AG04449 (cell line): ENCODE measurements around the gene ARMS2.

Source experiments
- CTCF ChIA-PET: fragments of 350-600 bp; formaldehyde crosslinking; extraction: SDS; loops from one replicate; lab custom pipeline; 2021; ENCODE audit warnings: antibody characterized with exemption; lab: Yijun Ruan, JAX
- POLR2A ChIA-PET: fragments of 400-600, 350-600 bp; formaldehyde crosslinking; extraction: SDS; loops from one replicate; lab custom pipeline; 2020; ENCODE audit warnings: antibody characterized with exemption, inconsistent platforms; lab: Yijun Ruan, JAX
- DNase-seq: peaks from one replicate; pipeline ENCODE4 v3.0.0-alpha.2; 2010; ENCODE audit warnings: low read depth, low spot score
- H3K4me3 ChIP-seq: 2 replicates; pipeline ENCODE4 v1.5.1; 2011; ENCODE audit warnings: low read depth, mild to moderate bottlenecking, control low read depth, low read length
- TF ChIP-seq, protein P1 (sequence below): IDR thresholded peaks from one replicate; pipeline ENCODE4 v1.5.1; 2011; ENCODE audit warnings: mild to moderate bottlenecking, moderate library complexity, low read length, control low read depth, inconsistent platforms; ENCODE audit not compliant: insufficient read depth; ENCODE audit errors: missing control alignments

ARMS2 gene

DNA sequence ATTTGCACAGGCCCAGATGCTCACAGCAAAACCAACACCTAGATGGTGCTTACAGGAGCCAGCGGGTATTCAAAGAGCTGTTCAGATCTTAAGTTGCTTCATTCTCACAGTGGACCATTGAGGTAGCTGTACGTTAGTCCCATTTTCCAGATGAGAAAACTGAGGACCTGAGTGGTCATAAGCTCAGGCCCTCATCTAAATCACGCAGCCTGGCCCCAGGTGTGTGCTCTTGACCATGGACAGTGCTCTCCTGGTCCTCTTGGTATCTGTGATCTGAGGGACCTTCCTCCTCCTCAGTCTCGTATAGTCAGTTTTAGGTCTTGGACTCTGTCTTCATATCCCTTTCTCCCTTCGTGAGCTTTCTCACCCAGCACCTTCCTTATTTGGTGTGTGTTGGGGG lies 50.6 kb downstream of the ARMS2 start:
- POLR2A ChIA-PET: interaction anchor here (0.6 to 3.2 kb wide), 4 partner anchors 9 to 36 kb away, joined by 3 to 22 read pairs (median 4); no protein-coding TSS in a partner anchor

DNA sequence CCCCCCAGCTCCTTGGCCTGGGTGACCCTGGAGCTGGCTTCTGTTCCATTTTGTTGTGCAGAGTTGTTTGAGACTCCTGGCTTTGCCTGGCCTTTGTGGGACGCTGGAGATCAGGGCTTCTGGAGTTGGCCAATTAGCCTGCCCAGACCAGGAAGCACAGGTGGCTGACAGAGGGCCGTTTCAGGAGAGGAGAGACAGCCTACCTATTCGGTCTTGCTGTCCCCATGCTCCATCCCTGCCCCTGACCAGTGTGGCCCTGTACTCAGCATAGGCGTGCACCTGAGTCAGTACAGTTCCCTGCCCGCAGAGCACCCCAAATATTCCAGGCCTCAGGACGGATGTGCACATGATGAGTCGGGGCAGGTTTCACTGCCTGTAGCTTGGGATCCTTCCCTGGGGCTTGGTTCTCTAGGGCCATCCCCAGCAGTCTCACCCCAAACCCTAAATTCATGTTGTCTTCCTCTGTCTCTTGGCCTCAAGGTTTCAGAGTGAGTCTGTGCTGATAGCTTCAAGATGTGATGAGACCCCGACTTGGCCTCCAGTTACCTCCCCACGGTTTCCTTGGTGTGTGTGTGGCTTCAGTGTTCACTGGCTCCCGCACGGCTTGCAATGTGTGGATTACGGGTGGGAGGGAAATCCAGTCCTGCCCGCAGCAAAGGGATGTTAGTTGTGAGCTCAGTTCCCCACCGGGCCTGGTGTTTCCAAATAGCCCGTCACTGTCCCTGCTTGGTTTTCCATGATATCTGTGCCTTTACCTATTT lies 51.6 kb downstream of the ARMS2 start:
- ChIA-PET POLR2A (no interaction called here), CTCF (interaction anchor here (1.1 to 3.1 kb wide), 3 partner anchors 11 to 71 kb away, joined by 3 to 17 read pairs (median 7); no protein-coding TSS in a partner anchor)
- no peak for DNase-seq
- H3K4me3 ChIP-seq: no peak overlapping the region
- TF ChIP-seq, protein P1, sequence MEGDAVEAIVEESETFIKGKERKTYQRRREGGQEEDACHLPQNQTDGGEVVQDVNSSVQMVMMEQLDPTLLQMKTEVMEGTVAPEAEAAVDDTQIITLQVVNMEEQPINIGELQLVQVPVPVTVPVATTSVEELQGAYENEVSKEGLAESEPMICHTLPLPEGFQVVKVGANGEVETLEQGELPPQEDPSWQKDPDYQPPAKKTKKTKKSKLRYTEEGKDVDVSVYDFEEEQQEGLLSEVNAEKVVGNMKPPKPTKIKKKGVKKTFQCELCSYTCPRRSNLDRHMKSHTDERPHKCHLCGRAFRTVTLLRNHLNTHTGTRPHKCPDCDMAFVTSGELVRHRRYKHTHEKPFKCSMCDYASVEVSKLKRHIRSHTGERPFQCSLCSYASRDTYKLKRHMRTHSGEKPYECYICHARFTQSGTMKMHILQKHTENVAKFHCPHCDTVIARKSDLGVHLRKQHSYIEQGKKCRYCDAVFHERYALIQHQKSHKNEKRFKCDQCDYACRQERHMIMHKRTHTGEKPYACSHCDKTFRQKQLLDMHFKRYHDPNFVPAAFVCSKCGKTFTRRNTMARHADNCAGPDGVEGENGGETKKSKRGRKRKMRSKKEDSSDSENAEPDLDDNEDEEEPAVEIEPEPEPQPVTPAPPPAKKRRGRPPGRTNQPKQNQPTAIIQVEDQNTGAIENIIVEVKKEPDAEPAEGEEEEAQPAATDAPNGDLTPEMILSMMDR: no peak

More for the DNA sequence above, 50.6 kb downstream of the ARMS2 start:
- DNase-seq: no peak
- CTCF ChIA-PET: interaction anchor here (0.8 to 3.1 kb wide), 6 partner anchors 10 to 226 kb away, joined by 3 to 17 read pairs (median 4); no protein-coding TSS in a partner anchor
- no peak overlapping the region for H3K4me3 ChIP-seq
- TF ChIP-seq, protein P1: no peak
